MG63 (cell line): ENCODE results near the gene LPO. TPM values are rescaled to one million over a fixed set of nuclear protein-coding genes. Genes with fewer than 3 reads are reported as not detected.

Source experiments
- DNase-seq: peaks from one replicate; pipeline ENCODE4 v3.0.0-alpha.2; 2020
- H3K27me3 ChIP-seq: fragments of 250-450 bp; sonication (Bioruptor Pico); 2 replicates; pipeline ENCODE4 v1.5.1; 2020; ENCODE audit warnings: mild to moderate bottlenecking, moderate library complexity
- H3K36me3 ChIP-seq: fragments of 250-450 bp; sonication (Bioruptor Pico); 2 replicates; pipeline ENCODE4 v1.5.1; 2020; ENCODE audit warnings: mild to moderate bottlenecking, moderate library complexity
- H3K4me3 ChIP-seq: fragments of 250-450 bp; sonication (Bioruptor Pico); 2 replicates; pipeline ENCODE4 v1.5.1; 2020; ENCODE audit warnings: mild to moderate bottlenecking, moderate library complexity
- H3K9me3 ChIP-seq: fragments of 250-450 bp; sonication (Bioruptor Pico); 2 replicates; pipeline ENCODE4 v1.5.1; 2020; ENCODE audit warnings: mild to moderate bottlenecking, moderate library complexity
- total RNA-seq: library from RNA; depleted of rRNA; stranded (reverse); fragments of >200 nt; shearing (Covaris generic); gene quantifications from 2 replicates; pipeline ENCODE4 v1.2.3, GENCODE V29; 2014; ENCODE audit warnings: low replicate concordance; rRNA removed

The LPO gene
- total RNA-seq: not detected in 2 replicates

DNA sequence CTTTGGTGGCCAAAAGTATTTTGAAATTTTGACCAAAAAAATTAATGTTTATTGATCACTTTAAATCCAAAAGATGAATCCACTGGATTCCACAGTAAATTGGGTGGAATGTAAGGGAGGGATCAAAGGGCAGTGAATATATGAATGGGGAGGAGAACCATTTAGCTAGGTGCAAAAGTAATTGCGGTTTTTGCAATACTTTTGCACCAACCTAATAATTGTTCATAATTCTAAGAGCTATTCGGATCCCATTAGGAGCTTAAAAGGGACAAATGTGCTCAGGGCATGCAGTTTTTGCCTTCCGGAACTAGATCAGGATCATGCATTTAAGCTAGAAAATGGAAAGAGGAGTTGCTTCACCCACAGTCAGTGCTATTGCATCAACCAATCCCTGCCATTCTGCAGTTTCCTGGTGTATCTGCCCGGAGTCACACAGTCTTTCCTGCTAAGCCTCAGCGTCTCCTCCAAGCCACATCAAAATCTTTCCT is at the start of gene LPO:
Gene LPO, plus strand, starts transcription at position 438 of the 488 bp plus-strand sequence. CDS start 4,396 bp downstream, outside the sequence.
- H3K4me3 ChIP-seq: no peak within 1 kb of the TSS
- no peaks in the 10 kb centered on the region for H3K36me3 ChIP-seq
- H3K9me3 ChIP-seq: no peaks in the 10 kb centered on the region
- peaks cover 56% of the 10 kb centered on the region for H3K27me3 ChIP-seq
- DNase-seq: no peak

DNA sequence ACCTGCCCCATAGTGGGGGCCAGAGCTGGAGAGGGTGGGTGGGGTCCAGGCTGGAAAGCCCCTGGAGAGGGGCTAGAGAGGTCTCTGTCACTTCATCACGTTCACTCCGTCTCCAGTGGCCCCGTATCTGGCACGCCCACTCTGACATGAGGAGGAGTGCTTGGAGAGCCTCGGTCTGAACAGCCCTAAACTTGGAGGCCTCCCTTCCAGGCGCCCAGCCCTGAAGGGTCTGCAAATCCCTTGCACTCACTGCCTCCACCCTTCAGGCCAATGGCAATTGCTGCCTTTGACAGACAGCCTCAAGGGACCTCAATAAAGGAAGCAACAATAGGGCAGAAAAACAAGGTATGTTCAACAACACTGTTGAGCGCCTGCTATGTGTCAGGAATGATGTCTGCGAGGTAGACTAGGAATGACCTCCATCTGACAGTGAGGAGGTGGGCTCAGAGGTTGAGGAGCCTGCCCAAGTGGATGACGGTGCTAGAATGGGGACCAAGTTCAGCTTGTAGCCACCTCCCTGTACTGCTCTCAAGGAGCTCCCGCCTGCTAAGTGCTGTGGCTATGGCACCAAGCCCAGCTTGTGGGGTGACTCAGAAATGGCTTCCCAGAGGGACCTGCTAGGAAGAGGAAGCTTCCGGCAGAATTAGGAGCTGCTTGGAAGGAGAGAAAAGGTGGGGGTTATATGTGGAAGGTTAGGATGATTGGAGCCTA is 48.8 kb upstream of the LPO start:
- no peak overlapping the region for H3K4me3 ChIP-seq
- no peaks in the 10 kb centered on the region for H3K9me3 ChIP-seq
- DNase-seq: peak; percentile 92
- H3K36me3 ChIP-seq: no peaks in the 10 kb centered on the region
- H3K27me3 ChIP-seq: no peaks in the 10 kb centered on the region; the same call in 1 of the 2 replicates

DNA sequence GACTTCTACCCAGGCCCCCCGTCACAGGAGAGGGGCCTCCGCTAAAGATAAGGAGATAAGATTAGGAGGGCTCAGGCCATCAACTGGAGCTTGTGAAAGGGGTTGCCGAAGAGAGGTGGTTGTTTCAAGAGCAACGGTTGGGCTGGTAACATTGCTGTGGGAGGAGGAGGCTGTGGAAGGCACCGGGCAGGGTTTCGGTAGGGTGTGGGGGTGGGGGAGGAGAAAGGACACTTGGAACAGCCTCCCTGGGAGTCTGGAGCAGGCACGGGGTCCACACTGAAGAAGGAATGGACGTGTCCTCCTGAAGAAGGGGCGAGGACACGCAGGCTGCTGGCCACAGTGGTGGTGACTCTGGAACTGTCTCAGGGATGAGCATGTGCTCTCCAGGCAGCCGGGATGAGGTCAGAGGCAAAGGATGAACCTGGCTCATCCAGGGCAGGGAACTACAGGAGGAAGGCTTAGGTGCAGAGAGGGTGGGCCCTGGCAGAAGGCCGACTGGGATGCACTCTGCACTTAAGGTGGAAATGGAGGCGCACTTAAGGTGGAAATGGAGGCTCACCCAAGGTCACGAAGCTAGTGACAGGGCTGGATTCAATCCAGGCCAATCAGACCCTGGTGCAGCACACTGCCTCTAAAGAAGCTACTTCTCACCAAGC is 47.0 kb upstream of the LPO start:
- no peak for DNase-seq
- H3K36me3 ChIP-seq: no peaks in the 10 kb centered on the region
- no peaks in the 10 kb centered on the region for H3K9me3 ChIP-seq
- H3K27me3 ChIP-seq: no peaks in the 10 kb centered on the region; the same call in 1 of the 2 replicates
- H3K4me3 ChIP-seq: no peak overlapping the region

DNA sequence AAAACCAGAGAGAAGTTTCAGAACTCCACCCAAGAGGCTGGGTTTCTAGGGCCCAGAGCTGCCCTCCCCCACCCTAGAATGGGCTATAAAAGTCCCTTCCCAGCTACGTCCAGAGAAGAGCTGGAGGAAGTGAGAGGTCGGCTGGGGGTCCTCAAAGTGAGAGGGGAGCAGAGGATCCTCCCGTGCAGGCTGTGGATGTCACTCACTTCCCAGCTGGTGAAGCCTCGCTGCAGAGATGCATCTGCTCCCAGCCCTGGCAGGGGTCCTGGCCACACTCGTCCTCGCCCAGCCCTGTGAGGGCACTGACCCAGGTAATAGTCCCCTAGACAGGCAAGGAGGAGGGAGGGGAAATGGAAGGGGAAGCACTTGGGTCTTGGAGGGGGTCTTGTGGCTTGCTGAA is 45.8 kb upstream of the LPO start, which contains the start of gene EPX:
Gene EPX, plus strand, starts transcription at position 115 of the 400 bp plus-strand sequence. Its CDS starts 121 bp downstream, at position 236.
- H3K9me3 ChIP-seq: no peaks in the 10 kb centered on the region
- DNase-seq: no peak
- H3K4me3 ChIP-seq: no peak within 1 kb of the TSS
- H3K27me3 ChIP-seq: peaks cover 7% of the 10 kb centered on the region; the same call in 1 of the 2 replicates
- no peaks in the 10 kb centered on the region for H3K36me3 ChIP-seq

DNA sequence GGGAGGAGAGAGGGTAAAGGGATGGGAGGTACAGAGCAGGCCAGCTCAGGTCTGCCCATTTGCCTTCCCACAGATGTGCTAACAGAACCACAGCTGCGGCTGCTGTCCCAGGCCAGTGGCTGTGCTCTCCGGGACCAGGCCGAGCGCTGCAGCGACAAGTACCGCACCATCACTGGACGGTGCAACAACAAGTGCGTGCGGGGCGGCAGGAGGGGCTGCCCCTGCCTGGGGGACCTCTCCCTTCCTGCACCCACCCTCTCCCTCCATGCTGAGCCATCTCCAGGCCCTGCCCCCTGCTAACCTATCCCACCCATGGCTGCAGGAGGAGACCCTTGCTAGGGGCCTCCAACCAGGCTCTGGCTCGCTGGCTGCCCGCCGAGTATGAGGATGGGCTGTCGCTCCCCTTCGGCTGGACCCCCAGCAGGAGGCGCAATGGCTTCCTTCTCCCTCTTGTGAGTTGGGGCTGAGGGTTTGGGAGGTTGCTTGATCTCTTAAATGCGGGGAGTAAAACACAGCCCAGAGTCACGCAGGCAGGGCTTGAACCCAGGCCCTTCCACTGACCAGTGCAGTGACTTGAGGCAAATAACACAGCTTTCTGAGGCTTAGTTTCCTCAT is 44.6 kb upstream of the LPO start:
- DNase-seq: no peak
- Histone ChIP-seq H3K27me3 (peaks cover 16% of the 10 kb centered on the region; the same call in 1 of the 2 replicates), H3K9me3 (no peaks in the 10 kb centered on the region), H3K4me3 (no peak overlapping the region), H3K36me3 (no peaks in the 10 kb centered on the region)

DNA sequence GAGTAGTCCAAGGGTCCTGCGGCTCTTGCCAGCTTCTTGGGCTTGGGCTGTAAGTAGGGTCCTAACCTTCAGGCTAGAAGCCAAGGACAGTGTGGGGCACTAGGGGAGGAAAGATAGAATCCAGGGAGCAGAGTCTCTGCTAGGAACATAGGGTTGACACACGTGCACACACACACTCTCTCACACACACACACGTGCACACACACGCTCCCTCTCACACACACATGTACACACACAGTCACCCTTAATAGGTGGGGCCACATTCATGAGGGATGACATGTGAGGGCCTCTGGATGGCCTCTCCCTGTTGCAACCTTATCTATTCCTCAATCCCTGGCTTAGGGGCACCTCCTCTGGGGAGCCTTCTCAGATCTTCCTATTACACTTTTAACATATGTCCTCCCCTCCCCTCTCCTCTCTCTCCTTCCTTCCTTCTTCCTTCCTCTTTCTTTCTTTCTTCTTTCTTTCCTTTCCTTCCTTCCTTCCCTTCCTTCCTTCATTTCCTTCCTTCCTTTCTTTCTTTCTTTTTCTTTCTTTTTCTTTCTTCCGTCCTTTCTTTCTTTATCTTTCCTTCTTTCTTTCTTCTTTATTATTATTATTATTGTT is 42.8 kb upstream of the LPO start:
- Histone ChIP-seq H3K4me3 (no peak overlapping the region), H3K9me3 (no peaks in the 10 kb centered on the region), H3K27me3 (peaks cover 22% of the 10 kb centered on the region; the same call in 1 of the 2 replicates), H3K36me3 (no peaks in the 10 kb centered on the region)
- DNase-seq: no peak

DNA sequence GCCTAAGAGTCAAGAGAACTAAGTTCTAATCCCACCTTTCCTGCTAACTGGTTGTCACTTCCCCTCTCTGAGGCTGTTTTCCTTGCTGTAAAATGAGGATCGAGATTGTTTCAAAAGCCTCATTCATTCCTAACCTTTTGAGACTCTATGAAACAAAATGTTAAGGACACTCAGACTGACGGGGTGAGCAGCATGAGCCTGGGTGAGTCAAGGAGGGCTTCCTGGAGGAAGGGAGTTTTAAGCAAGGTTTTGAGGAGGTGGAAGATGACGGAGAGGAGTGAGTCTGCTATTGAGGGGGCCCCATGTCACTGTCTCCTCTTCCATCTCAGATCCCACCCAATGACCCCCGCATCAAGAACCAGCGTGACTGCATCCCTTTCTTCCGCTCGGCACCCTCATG is 41.8 kb upstream of the LPO start:
- H3K36me3 ChIP-seq: no peaks in the 10 kb centered on the region
- H3K4me3 ChIP-seq: no peak overlapping the region
- peaks cover 22% of the 10 kb centered on the region; the same call in 1 of the 2 replicates for H3K27me3 ChIP-seq
- no peaks in the 10 kb centered on the region for H3K9me3 ChIP-seq
- DNase-seq: no peak

DNA sequence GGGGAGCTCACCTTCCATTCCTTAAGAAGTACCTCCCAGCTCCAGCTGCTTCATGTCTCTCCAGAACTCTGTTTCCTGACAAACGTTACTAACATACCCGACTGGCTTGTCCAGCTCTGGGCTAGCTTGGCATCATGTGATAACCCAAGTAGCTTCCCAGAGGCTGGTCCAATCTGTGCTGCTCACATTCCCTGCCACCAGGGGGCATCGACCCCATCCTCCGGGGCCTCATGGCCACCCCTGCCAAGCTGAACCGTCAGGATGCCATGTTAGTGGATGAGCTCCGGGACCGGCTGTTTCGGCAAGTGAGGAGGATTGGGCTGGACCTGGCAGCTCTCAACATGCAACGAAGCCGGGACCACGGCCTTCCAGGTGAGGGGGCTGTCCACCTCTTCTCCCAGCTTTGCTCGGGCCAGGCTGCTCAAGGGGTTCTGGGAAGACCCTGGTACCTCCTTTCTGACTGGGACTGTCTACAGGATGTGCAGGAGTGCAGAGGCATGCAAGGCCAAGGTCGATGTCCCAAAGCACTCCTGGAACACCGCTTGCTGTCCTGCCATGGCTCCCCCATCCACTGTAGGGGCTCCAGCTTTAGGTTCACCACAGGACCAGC is 38.3 kb upstream of the LPO start:
- DNase-seq: peak; percentile 71
- H3K27me3 ChIP-seq: peaks cover 22% of the 10 kb centered on the region; the same call in 1 of the 2 replicates
- H3K9me3 ChIP-seq: no peaks in the 10 kb centered on the region
- no peaks in the 10 kb centered on the region for H3K36me3 ChIP-seq
- no peak overlapping the region for H3K4me3 ChIP-seq

DNA sequence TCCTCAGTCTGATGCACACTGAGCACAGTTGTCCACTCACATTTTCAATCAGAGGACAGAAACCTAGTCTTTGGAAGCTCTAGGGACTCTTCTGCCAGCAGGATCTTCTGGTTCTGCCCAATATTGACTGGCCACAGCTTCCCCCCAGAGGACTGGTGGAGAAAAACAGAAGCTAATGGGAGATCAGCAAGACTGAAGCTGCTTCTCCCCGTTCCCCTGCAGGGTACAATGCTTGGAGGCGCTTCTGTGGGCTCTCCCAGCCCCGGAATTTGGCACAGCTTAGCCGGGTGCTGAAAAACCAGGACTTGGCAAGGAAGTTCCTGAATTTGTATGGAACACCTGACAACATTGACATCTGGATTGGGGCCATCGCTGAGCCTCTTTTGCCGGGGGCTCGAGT is 35.5 kb upstream of the LPO start:
- H3K9me3 ChIP-seq: no peaks in the 10 kb centered on the region
- no peak for DNase-seq
- peaks cover 14% of the 10 kb centered on the region; the same call in 1 of the 2 replicates for H3K27me3 ChIP-seq
- 0 out of 2 replicates have a peak, but pooled peaks cover 3% of the 10 kb centered on the region for H3K36me3 ChIP-seq
- no peak overlapping the region for H3K4me3 ChIP-seq

DNA sequence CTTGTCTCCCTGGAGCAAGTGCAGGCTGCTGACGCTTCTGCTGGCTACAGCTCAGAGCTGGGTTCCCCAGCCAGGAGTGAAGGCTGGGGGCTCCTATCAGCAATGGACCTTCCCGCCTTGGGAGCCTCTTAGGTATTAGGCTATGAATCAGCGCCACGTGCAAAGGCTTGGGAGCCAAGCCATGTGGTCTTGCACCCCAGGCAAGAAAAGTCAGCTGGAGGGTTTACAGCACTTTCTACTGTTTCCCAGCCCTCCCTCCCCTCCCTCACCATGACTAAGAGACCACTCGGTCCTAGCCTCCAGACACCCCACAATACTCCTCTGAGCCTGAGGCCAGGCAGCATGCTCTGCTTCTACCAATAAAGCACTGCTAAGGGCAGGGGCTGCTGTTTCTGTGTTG is 33.6 kb upstream of the LPO start:
- peak; percentile 25 for DNase-seq
- H3K27me3 ChIP-seq: no peaks in the 10 kb centered on the region; the same call in 1 of the 2 replicates
- no peaks in the 10 kb centered on the region for H3K9me3 ChIP-seq
- no peak overlapping the region for H3K4me3 ChIP-seq
- 0 out of 2 replicates have a peak, but pooled peaks cover 3% of the 10 kb centered on the region for H3K36me3 ChIP-seq

- no peaks in the 10 kb centered on the region for H3K27me3 ChIP-seq
- H3K36me3 ChIP-seq: 0 out of 2 replicates have a peak, but pooled peaks cover 3% of the 10 kb centered on the region
- no peaks in the 10 kb centered on the region for H3K9me3 ChIP-seq
- DNase-seq: no peak
- H3K4me3 ChIP-seq: no peak overlapping the region
Measured at GRCh38 chr17:58205936-58206335, 32.4 kb upstream of the LPO start.

DNA sequence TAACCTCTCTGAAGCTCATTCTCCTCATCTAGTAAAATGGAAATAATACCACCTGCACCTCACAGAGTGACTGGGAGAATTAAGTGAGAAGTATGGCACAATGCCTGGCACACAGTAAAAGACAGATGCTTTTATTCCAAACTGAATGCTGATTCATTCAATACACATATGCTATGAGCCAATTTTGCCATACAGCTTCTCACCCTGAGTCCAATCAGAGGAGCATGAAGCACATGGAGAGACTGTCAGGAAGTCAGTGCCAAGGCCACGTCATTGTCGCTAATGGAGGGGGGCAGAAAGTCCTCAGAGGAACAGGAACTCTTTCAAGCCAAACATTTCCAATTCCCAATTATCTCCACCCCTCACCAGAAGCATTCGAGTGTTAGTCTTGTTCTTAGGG is 30.9 kb upstream of the LPO start:
- Histone ChIP-seq H3K9me3 (no peaks in the 10 kb centered on the region), H3K36me3 (peaks cover 3% of the 10 kb centered on the region; the same call in 1 of the 2 replicates), H3K4me3 (no peak overlapping the region), H3K27me3 (no peaks in the 10 kb centered on the region)
- DNase-seq: peak; percentile 73

DNA sequence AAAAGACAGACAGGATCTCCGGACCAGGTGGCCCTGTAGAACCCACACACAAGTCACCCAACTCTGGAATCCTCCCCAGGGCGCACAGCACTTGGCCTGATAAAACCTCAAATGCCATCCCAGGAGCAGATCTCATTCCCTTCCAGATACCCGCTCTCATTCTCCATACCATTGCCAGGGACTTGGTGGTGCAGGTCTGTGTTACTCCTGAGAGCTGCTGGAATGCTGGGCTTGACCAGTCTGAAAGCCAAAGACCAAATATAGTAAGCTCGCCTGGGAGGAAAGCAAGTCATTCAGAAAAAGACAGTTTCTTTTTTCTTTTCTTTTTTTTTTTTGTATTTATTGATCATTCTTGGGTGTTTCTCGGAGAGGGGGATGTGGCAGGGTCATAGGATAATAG is 30.0 kb upstream of the LPO start:
- no peak for DNase-seq
- peaks cover 5% of the 10 kb centered on the region for H3K36me3 ChIP-seq
- no peaks in the 10 kb centered on the region for H3K27me3 ChIP-seq
- no peaks in the 10 kb centered on the region for H3K9me3 ChIP-seq
- no peak overlapping the region for H3K4me3 ChIP-seq

- Histone ChIP-seq H3K36me3 (peaks cover 5% of the 10 kb centered on the region), H3K9me3 (no peaks in the 10 kb centered on the region), H3K27me3 (no peaks in the 10 kb centered on the region), H3K4me3 (no peak overlapping the region)
- DNase-seq: no peak
Measured at GRCh38 chr17:58210922-58211321, 27.5 kb upstream of the LPO start.

DNA sequence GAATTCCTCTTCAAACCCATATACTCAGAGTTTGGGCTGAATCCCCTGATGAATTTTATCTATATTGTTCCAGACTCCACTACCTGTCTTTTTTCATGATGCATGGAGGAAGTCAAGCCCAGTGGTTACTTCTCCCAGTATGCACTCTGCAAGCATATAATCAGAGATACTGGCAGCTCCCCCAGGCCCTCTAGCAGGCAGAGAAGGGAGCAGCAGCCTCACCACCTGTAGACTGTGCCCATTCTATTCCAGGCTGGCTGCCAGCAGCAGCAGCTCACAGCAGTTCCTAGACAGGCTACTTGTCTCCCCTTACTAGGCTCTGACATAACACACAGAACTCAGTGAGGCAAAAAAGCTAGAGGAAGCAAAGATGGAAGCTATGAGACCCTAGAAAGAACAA is 22.7 kb upstream of the LPO start:
- DNase-seq: peak; percentile 55
- no peaks in the 10 kb centered on the region for H3K9me3 ChIP-seq

GRCh38 chr17:58217766-58218165 is 20.6 kb upstream of the LPO start:
- Histone ChIP-seq H3K27me3 (no peaks in the 10 kb centered on the region), H3K9me3 (no peaks in the 10 kb centered on the region), H3K4me3 (no peak overlapping the region), H3K36me3 (peaks cover 2% of the 10 kb centered on the region; the same call in 1 of the 2 replicates)
- no peak for DNase-seq

More for the DNA sequence above, 22.7 kb upstream of the LPO start:
- H3K36me3 ChIP-seq: peaks cover 2% of the 10 kb centered on the region
- H3K27me3 ChIP-seq: no peaks in the 10 kb centered on the region
- no peak overlapping the region for H3K4me3 ChIP-seq
